ENCODE results near the gene EPS8L3. TPM values are rescaled to one million over a fixed set of nuclear protein-coding genes. Genes with fewer than 3 reads are reported as not detected.
"Not testable (repeated sequence)": the region's sequence is repeated elsewhere in the genome, so short reads cannot be mapped to it uniquely, and the experiment has no call there.

Gene EPS8L3
- total and polyA plus RNA-seq, 7 donors = 1.1 to 212 (median 81.7) TPM; not detected in 2

GRCh38 chr1:109761227-109762038 lies 2.3 kb downstream of the EPS8L3 start:
- Histone ChIP-seq H3K4me1 (peaks cover 0 to 23% (median 12%) of the 10 kb centered on the region in 4 donors), H3K27ac (no peak overlapping the region), H3K4me3 (no peak overlapping the region), H3K27me3 (no peaks in the 10 kb centered on the region), H3K9me3 (no peaks in the 10 kb centered on the region), H3K36me3 (no peaks in the 10 kb centered on the region)
- WGBS, 2 donors = 68 to 86% methylated on average over 14 of the region's 14 CpGs
- peak; percentile 79 for DNase-seq
- intact Hi-C loops (cut with DNase I) = no loop called here
- TF ChIP-seq POLR2AphosphoS5 (IDR thresholded peaks at IDR 0.05) = peak; percentile 40 to 89 (median 72)
- no peak for TF ChIP-seq POLR2A (IDR thresholded peaks at IDR 0.05)

- Histone ChIP-seq H3K27me3 (no peaks in the 10 kb centered on the region), H3K4me3 (no peak overlapping the region), H3K9me3 (no peaks in the 10 kb centered on the region), H3K27ac (peak overlapping the region in 1 of 4 donors; percentile 16), H3K36me3 (no peaks in the 10 kb centered on the region), H3K4me1 (peaks cover 0 to 23% (median 12%) of the 10 kb centered on the region in 4 donors)
- intact Hi-C loops (cut with DNase I) = no loop called here
- DNase-seq = no peak
- no peak for TF ChIP-seq CTCF (IDR thresholded peaks at IDR 0.05)
- TF ChIP-seq POLR2A (IDR thresholded peaks at IDR 0.05) = no peak
- no peak for TF ChIP-seq EP300 (IDR thresholded peaks at IDR 0.05)
- no peak for TF ChIP-seq POLR2AphosphoS5 (IDR thresholded peaks at IDR 0.05)
- 79 to 89% methylated on average over 7 of the region's 7 CpGs for WGBS, 2 donors
These were observed 3.0 kb downstream of the EPS8L3 start for GRCh38 chr1:109760581-109761226.

- WGBS, 2 donors = 84 to 87% methylated on average over 11 of the region's 11 CpGs
- H3K9me3 ChIP-seq = no peaks in the 10 kb centered on the region
- peak; percentile 56 for DNase-seq
- TF ChIP-seq EP300 (IDR thresholded peaks at IDR 0.05) (no peak), CTCF (IDR thresholded peaks at IDR 0.05) (no peak), POLR2AphosphoS5 (IDR thresholded peaks at IDR 0.05) (no peak), POLR2A (IDR thresholded peaks at IDR 0.05) (no peak)
- no peak overlapping the region for H3K4me3 ChIP-seq
- no peaks in the 10 kb centered on the region for H3K27me3 ChIP-seq
- no peak overlapping the region for H3K27ac ChIP-seq
- no peaks in the 10 kb centered on the region for H3K36me3 ChIP-seq
- intact Hi-C loops (cut with DNase I) = no loop called here
- peaks cover 0 to 23% (median 12%) of the 10 kb centered on the region in 4 donors for H3K4me1 ChIP-seq
These were observed 4.0 kb downstream of the EPS8L3 start for GRCh38 chr1:109759513-109760334.

GRCh38 chr1:109757936-109758786 lies 5.6 kb downstream of the EPS8L3 start:
- Histone ChIP-seq H3K27me3 (no peaks in the 10 kb centered on the region), H3K4me3 (no peak overlapping the region), H3K27ac (no peak overlapping the region), H3K9me3 (no peaks in the 10 kb centered on the region), H3K36me3 (no peaks in the 10 kb centered on the region), H3K4me1 (peaks cover 0 to 14% (median 12%) of the 10 kb centered on the region in 4 donors)
- intact Hi-C loops (cut with DNase I) = no loop called here
- TF ChIP-seq POLR2A (IDR thresholded peaks at IDR 0.05) = no peak
- 91 to 92% methylated on average over 13 of the region's 13 CpGs for WGBS, 2 donors
- DNase-seq = no peak

- Histone ChIP-seq H3K27ac (no peak overlapping the region), H3K36me3 (no peaks in the 10 kb centered on the region), H3K4me1 (peaks cover 0 to 13% (median 12%) of the 10 kb centered on the region in 4 donors), H3K9me3 (no peaks in the 10 kb centered on the region), H3K4me3 (no peak overlapping the region), H3K27me3 (no peaks in the 10 kb centered on the region)
- DNase-seq = no peak
- no peak for TF ChIP-seq CTCF (IDR thresholded peaks at IDR 0.05)
- TF ChIP-seq EP300 (IDR thresholded peaks at IDR 0.05) = no peak
- no peak for TF ChIP-seq POLR2A (IDR thresholded peaks at IDR 0.05)
- no peak for TF ChIP-seq POLR2AphosphoS5 (IDR thresholded peaks at IDR 0.05)
- intact Hi-C loops (cut with DNase I) = no loop called here
- 84 to 85% methylated on average over 7 of the region's 7 CpGs for WGBS, 2 donors
These were observed 6.7 kb downstream of the EPS8L3 start for GRCh38 chr1:109756848-109757521.

GRCh38 chr1:109756325-109756724 lies 7.4 kb downstream of the EPS8L3 start:
- H3K4me3 ChIP-seq; DNase-seq; H3K9me3 ChIP-seq; H3K4me1 ChIP-seq; H3K36me3 ChIP-seq; H3K27me3 ChIP-seq; H3K27ac ChIP-seq; intact Hi-C loops (cut with DNase I): not testable (repeated sequence)
- 94 to 95% methylated on average over 5 of the region's 5 CpGs for WGBS, 2 donors

Data from sigmoid colon (tissue), 7 donors.